Activated CD8-positive, alpha-beta T cell treated with anti-CD3 and anti-CD28 coated beads, Interleukin-2, amount 10 ng/mL, durations not matched to agents 7 days and 5 days (primary cell): ENCODE results near the gene PRRC1. TPM values are rescaled to one million over a fixed set of nuclear protein-coding genes. Genes with fewer than 3 reads are reported as not detected.

Experiments
- ATAC-seq: fragments of 150-1000 bp; cut with Tn5 transposase; one replicate; pipeline ENCODE4 v1.10.0; 2021; ENCODE audit warnings: moderate library complexity
- CTCF ChIA-PET: fragments of 350-600 bp; sonication (Branson Sonifier 250); formaldehyde crosslinking; loops from one replicate; lab custom pipeline; 2021; ENCODE audit warnings: antibody characterized with exemption; lab: Charles Lee
- POLR2A ChIA-PET: fragments of 350-600 bp; sonication (Branson Sonifier 250); formaldehyde crosslinking; loops from one replicate; lab custom pipeline; 2021; ENCODE audit warnings: antibody characterized with exemption; lab: Charles Lee
- DNase-seq: peaks from one replicate; pipeline ENCODE4 v3.0.0-alpha.2; 2020
- H3K27ac Mint-ChIP-seq: one replicate; pipeline ENCODE4 v1.8.0; 2021; ENCODE audit warnings: mild to moderate bottlenecking, mixed read lengths
- H3K27me3 Mint-ChIP-seq: one replicate; pipeline ENCODE4 v1.8.0; 2021; ENCODE audit warnings: low read depth, mixed read lengths
- H3K36me3 Mint-ChIP-seq: one replicate; pipeline ENCODE4 v1.8.0; 2021; ENCODE audit warnings: low read depth, mixed read lengths
- H3K4me1 Mint-ChIP-seq: one replicate; pipeline ENCODE4 v1.8.0; 2021; ENCODE audit warnings: low read depth, mixed read lengths
- H3K4me3 Mint-ChIP-seq: one replicate; pipeline ENCODE4 v1.8.0; 2021; ENCODE audit warnings: mild to moderate bottlenecking, mixed read lengths
- H3K9me3 Mint-ChIP-seq: one replicate; pipeline ENCODE4 v1.8.0; 2022; ENCODE audit warnings: mixed read lengths; ENCODE audit not compliant: insufficient read depth
- total RNA-seq, 2 experiments: library from RNA; stranded (reverse); gene quantifications; one replicate each; pipeline ENCODE4 v1.2.3, GENCODE V29; 2021

PRRC1 gene
- total RNA-seq, 2 experiments from 2014 or later = 36.0 to 41.3 TPM

GRCh38 chr5:127550652-127551409, 33.4 kb downstream of the PRRC1 start:
- no peaks in the 10 kb centered on the region for H3K27me3 Mint-ChIP-seq
- ATAC-seq (no peak), DNase-seq (no peak)
- CTCF ChIA-PET = interaction anchor here (2.3 kb wide), 1 partner anchor 13 kb away, joined by 5 read pairs; no protein-coding TSS in a partner anchor
- H3K9me3 Mint-ChIP-seq = no peaks in the 10 kb centered on the region
- H3K4me3 Mint-ChIP-seq = no peak overlapping the region
- POLR2A ChIA-PET = no interaction called here
- H3K36me3 Mint-ChIP-seq = peaks cover 34% of the 10 kb centered on the region
- no peaks in the 10 kb centered on the region for H3K4me1 Mint-ChIP-seq
- H3K27ac Mint-ChIP-seq = no peak overlapping the region

GRCh38 chr5:127551410-127552041, 34.1 kb downstream of the PRRC1 start:
- ATAC-seq (no peak), DNase-seq (no peak)
- Mint-ChIP-seq H3K27ac (no peak overlapping the region), H3K36me3 (peaks cover 32% of the 10 kb centered on the region), H3K9me3 (no peaks in the 10 kb centered on the region), H3K27me3 (no peaks in the 10 kb centered on the region), H3K4me3 (no peak overlapping the region), H3K4me1 (no peaks in the 10 kb centered on the region)
- POLR2A ChIA-PET = no interaction called here
- CTCF ChIA-PET = interaction anchor here (2.3 kb wide), 1 partner anchor 12 kb away, joined by 5 read pairs; no protein-coding TSS in a partner anchor

GRCh38 chr5:127555826-127556225, 38.4 kb downstream of the PRRC1 start:
- Mint-ChIP-seq H3K4me3 (no peak overlapping the region), H3K4me1 (no peaks in the 10 kb centered on the region), H3K36me3 (peaks cover 18% of the 10 kb centered on the region), H3K27ac (no peak overlapping the region), H3K9me3 (no peaks in the 10 kb centered on the region), H3K27me3 (no peaks in the 10 kb centered on the region)
- CTCF ChIA-PET = no interaction called here
- ATAC-seq = no peak
- POLR2A ChIA-PET = no interaction called here
- no peak for DNase-seq

GRCh38 chr5:127556609-127557334, 39.3 kb downstream of the PRRC1 start:
- peaks cover 16% of the 10 kb centered on the region for H3K36me3 Mint-ChIP-seq
- peaks cover under 1% of the 10 kb centered on the region for H3K27me3 Mint-ChIP-seq
- CTCF ChIA-PET = no interaction called here
- POLR2A ChIA-PET = no interaction called here
- no peak overlapping the region for H3K27ac Mint-ChIP-seq
- no peak overlapping the region for H3K4me3 Mint-ChIP-seq
- ATAC-seq (no peak), DNase-seq (no peak)
- H3K9me3 Mint-ChIP-seq = no peaks in the 10 kb centered on the region
- H3K4me1 Mint-ChIP-seq = no peaks in the 10 kb centered on the region

GRCh38 chr5:127558273-127558672, 40.8 kb downstream of the PRRC1 start:
- no peak overlapping the region for H3K4me3 Mint-ChIP-seq
- ATAC-seq (no peak), DNase-seq (no peak)
- CTCF ChIA-PET = no interaction called here
- no peaks in the 10 kb centered on the region for H3K4me1 Mint-ChIP-seq
- H3K9me3 Mint-ChIP-seq = no peaks in the 10 kb centered on the region
- H3K36me3 Mint-ChIP-seq = peaks cover 10% of the 10 kb centered on the region
- no peak overlapping the region for H3K27ac Mint-ChIP-seq
- POLR2A ChIA-PET = no interaction called here
- H3K27me3 Mint-ChIP-seq = peaks cover 7% of the 10 kb centered on the region

- peaks cover 2% of the 10 kb centered on the region for H3K4me1 Mint-ChIP-seq
Measured at GRCh38 chr5:127561254-127561653, 43.8 kb downstream of the PRRC1 start.

GRCh38 chr5:127562252-127562651, 44.8 kb downstream of the PRRC1 start:
- Mint-ChIP-seq H3K4me3 (no peak overlapping the region), H3K9me3 (no peaks in the 10 kb centered on the region), H3K27me3 (peaks cover 14% of the 10 kb centered on the region), H3K4me1 (peaks cover 5% of the 10 kb centered on the region), H3K27ac (no peak overlapping the region), H3K36me3 (no peaks in the 10 kb centered on the region)
- ChIA-PET POLR2A (no interaction called here), CTCF (no interaction called here)
- ATAC-seq = no peak
- DNase-seq = no peak

More at GRCh38 chr5:127561254-127561653, 43.8 kb downstream of the PRRC1 start:
- ChIA-PET POLR2A (no interaction called here), CTCF (no interaction called here)
- DNase-seq (no peak), ATAC-seq (no peak)
- Mint-ChIP-seq H3K27me3 (peaks cover 13% of the 10 kb centered on the region), H3K27ac (no peak overlapping the region), H3K9me3 (no peaks in the 10 kb centered on the region), H3K4me3 (no peak overlapping the region), H3K36me3 (no peaks in the 10 kb centered on the region)

GRCh38 chr5:127563136-127563535, 45.7 kb downstream of the PRRC1 start:
- no peak overlapping the region for H3K4me3 Mint-ChIP-seq
- peaks cover 18% of the 10 kb centered on the region for H3K27me3 Mint-ChIP-seq
- H3K4me1 Mint-ChIP-seq = peaks cover 8% of the 10 kb centered on the region
- H3K36me3 Mint-ChIP-seq = no peaks in the 10 kb centered on the region
- no peaks in the 10 kb centered on the region for H3K9me3 Mint-ChIP-seq
- no peak for DNase-seq
- ChIA-PET CTCF (interaction anchor here (0.9 to 2.2 kb wide), 6 partner anchors 13 to 651 kb away, joined by 3 to 14 read pairs (median 4); no protein-coding TSS in a partner anchor), POLR2A (no interaction called here)
- no peak overlapping the region for H3K27ac Mint-ChIP-seq
- no peak for ATAC-seq

- DNase-seq = peak; percentile 63
- CTCF ChIA-PET = interaction anchor here (0.8 to 2.2 kb wide), 10 partner anchors 11 to 1111 kb away, joined by 3 to 14 read pairs (median 4); no protein-coding TSS in a partner anchor
- peaks cover 10% of the 10 kb centered on the region for H3K4me1 Mint-ChIP-seq
- H3K27me3 Mint-ChIP-seq = peaks cover 18% of the 10 kb centered on the region
- no peak overlapping the region for H3K27ac Mint-ChIP-seq
- POLR2A ChIA-PET = no interaction called here
- H3K4me3 Mint-ChIP-seq = no peak overlapping the region
- no peaks in the 10 kb centered on the region for H3K9me3 Mint-ChIP-seq
- peak; percentile 74 for ATAC-seq
- H3K36me3 Mint-ChIP-seq = no peaks in the 10 kb centered on the region
Measured at GRCh38 chr5:127564002-127564769, 46.7 kb downstream of the PRRC1 start.

GRCh38 chr5:127565586-127566270, 48.3 kb downstream of the PRRC1 start:
- no peak overlapping the region for H3K27ac Mint-ChIP-seq
- peaks cover 10% of the 10 kb centered on the region for H3K4me1 Mint-ChIP-seq
- H3K27me3 Mint-ChIP-seq = peaks cover 20% of the 10 kb centered on the region
- H3K9me3 Mint-ChIP-seq = no peaks in the 10 kb centered on the region
- no peak overlapping the region for H3K4me3 Mint-ChIP-seq
- POLR2A ChIA-PET = no interaction called here
- CTCF ChIA-PET = interaction anchor here (0.6 kb wide), 1 partner anchor 9 kb away, joined by 3 read pairs; no protein-coding TSS in a partner anchor
- H3K36me3 Mint-ChIP-seq = no peaks in the 10 kb centered on the region
- ATAC-seq (no peak), DNase-seq (no peak)
